K562 (cell line): Measurements from ENCODE around the gene ZFPM1. TPM values are rescaled to one million over a fixed set of nuclear protein-coding genes. Genes with fewer than 3 reads are reported as not detected.

Experiments
- CHD1 ChIP-seq: fragments of 200-600 bp; sonication (generic); IDR thresholded peaks from one replicate; pipeline ENCODE4 v1.6.1; 2012; ENCODE audit warnings: mild to moderate bottlenecking, moderate library complexity, low read length, inconsistent platforms
- GTF2E2 ChIP-seq: fragments of 200-800 bp; sonication (Bioruptor generic); IDR thresholded peaks from 2 replicates; pipeline ENCODE4 v1.6.1; 2016; ENCODE audit warnings: missing genetic modification characterization, missing compliant biosample characterization
- KDM2B ChIP-seq: fragments of 250-450 bp; sonication (Bioruptor Pico); IDR thresholded peaks from 2 replicates; pipeline ENCODE4 v1.8.0; 2021; ENCODE audit warnings: mild to moderate bottlenecking, moderate library complexity
- KDM5B ChIP-seq: fragments of 200-600 bp; sonication (generic); IDR thresholded peaks from 2 replicates; pipeline ENCODE4 v1.6.1; 2012; ENCODE audit warnings: low read depth, mild to moderate bottlenecking, moderate library complexity, low read length, control low read depth, inconsistent platforms; ENCODE audit not compliant: insufficient replicate concordance
- NR2C2 ChIP-seq, 2 experiments: fragments of 200-800 bp in 1 of 2; sonication (Bioruptor generic) in 1 of 2; sonication (generic) in 1 of 2; formaldehyde crosslinking in 1 of 2; IDR thresholded peaks; 2 replicates each; pipeline versions ENCODE4 v1.6.1 to v1.8.0; 2016 to 2022; ENCODE audit warnings: mild to moderate bottlenecking in 1 of 2, missing compliant biosample characterization in 1 of 2, missing genetic modification characterization in 1 of 2, missing genetic modification reagents in 1 of 2
- PKNOX1 ChIP-seq: fragments of 450-650 bp; IDR thresholded peaks from 2 replicates; pipeline ENCODE4 v1.6.1; 2016
- RBBP5 ChIP-seq: fragments of 200-600 bp; sonication (generic); IDR thresholded peaks from 2 replicates; pipeline ENCODE4 v1.6.1; 2012; ENCODE audit warnings: borderline replicate concordance, mild to moderate bottlenecking, low read length, control low read depth, inconsistent platforms; ENCODE audit not compliant: insufficient read depth, poor library complexity, severe bottlenecking
- RBFOX2 ChIP-seq: fragments of 200-400 bp; formaldehyde crosslinking; IDR thresholded peaks from 2 replicates; pipeline ENCODE4 v1.6.1; 2017; ENCODE audit warnings: low read depth, mild to moderate bottlenecking, low read length, moderate library complexity
- SAP30 ChIP-seq: fragments of 200-600 bp; sonication (generic); IDR thresholded peaks from 2 replicates; pipeline ENCODE4 v1.6.1; 2012; ENCODE audit warnings: borderline replicate concordance, low read depth, mild to moderate bottlenecking, moderate library complexity, low read length, control low read depth, inconsistent platforms; ENCODE audit not compliant: insufficient read depth, poor library complexity, severe bottlenecking
- TFAP4 ChIP-seq: sonication (generic); formaldehyde crosslinking; IDR thresholded peaks from 2 replicates; pipeline ENCODE4 v1.8.0; 2022; ENCODE audit warnings: missing genetic modification reagents, mild to moderate bottlenecking, moderate library complexity, borderline replicate concordance
- UBTF ChIP-seq, 2 experiments: IDR thresholded peaks; 2 replicates each; pipeline ENCODE4 v1.6.1; 2012; ENCODE audit warnings: improper control_type of control experiment in 2 of 2, low read depth in 2 of 2, low read length in 2 of 2, borderline replicate concordance in 1 of 2
- ZBTB7A ChIP-seq: IDR thresholded peaks from 2 replicates; pipeline ENCODE4 v1.6.1; 2011; ENCODE audit warnings: low read depth, mild to moderate bottlenecking, low read length, moderate library complexity, borderline replicate concordance; ENCODE audit not compliant: control insufficient read depth
- ZNF184 ChIP-seq: sonication (generic); formaldehyde crosslinking; IDR thresholded peaks from 2 replicates; pipeline ENCODE4 v1.5.0; 2020; ENCODE audit warnings: missing genetic modification reagents
- ZNF395 ChIP-seq: fragments of 200-800 bp; sonication (Bioruptor generic); IDR thresholded peaks from 2 replicates; pipeline ENCODE4 v1.6.1; 2017; ENCODE audit warnings: missing genetic modification characterization, missing compliant biosample characterization
- ZNF592 ChIP-seq: fragments of 450-650 bp; IDR thresholded peaks from 2 replicates; pipeline ENCODE4 v1.6.1; 2017; ENCODE audit warnings: antibody characterized with exemption, mild to moderate bottlenecking
- polyA plus RNA-seq, 8 experiments: library from polyadenylated mRNA; depleted of rRNA in 4 of 8; stranded (reverse) in 5 of 8; unstranded in 3 of 8; fragments of >200 nt; fragmentation: Nextera tagmentation in 2 of 8; fragmentation: Illumina TruSeq in 1 of 8; extraction: Ambion mirVana in 2 of 8; extraction: Trizol in 1 of 8; gene quantifications; 2 replicates each; pipeline versions ENCODE4 v1.2.1 to v1.2.3, GENCODE V29; 2011 to 2014; ENCODE audit warnings: inconsistent platforms in 1 of 8, missing spikeins in 1 of 8
- total RNA-seq, 7 experiments: library from RNA; depleted of rRNA in 6 of 7; stranded (reverse); fragments of >200 nt in 6 of 7; fragmentation: Illumina TruSeq in 2 of 7; extraction: Trizol in 2 of 7; gene quantifications; 2 replicates each; pipeline versions ENCODE4 v1.2.1 to v1.2.3, GENCODE V29; 2011 to 2021; ENCODE audit warnings: low replicate concordance in 1 of 7

The ZFPM1 gene
- total and polyA plus RNA-seq, 9 of the 15 experiments (the other 6 are each of a cell fraction or from before 2014, with no cell fraction given) = 0.03 to 35.9 (median 1.4) TPM

GRCh38 chr16:88454523-88454947 lies 1.5 kb downstream of the ZFPM1 start (continued):
- 0 out of 2 replicates have a peak, but pooled peaks have one; percentile 14 for TF ChIP-seq PKNOX1
- no peak for TF ChIP-seq NR2C2 (CRISPR knock-in tag; IDR thresholded peaks at IDR 0.05)
- no peak for TF ChIP-seq NR2C2 (tag; IDR thresholded peaks at IDR 0.05)
- peak; percentile 13 for TF ChIP-seq KDM5B
- TF ChIP-seq KDM2B (CRISPR knock-in tag) = 0 out of 2 replicates have a peak, but pooled peaks have one; percentile 88
- peak; percentile 0 for TF ChIP-seq SAP30
- 0 out of 2 replicates have a peak, but pooled peaks have one; percentile 32 for TF ChIP-seq ZNF592
- TF ChIP-seq RBFOX2 = peak; percentile 62
- TF ChIP-seq ZBTB7A = 0 out of 2 replicates have a peak, but pooled peaks have one; percentile 19
- peak; percentile 53 for TF ChIP-seq RBBP5
- TF ChIP-seq ZNF395 (CRISPR knock-in tag) = 0 out of 2 replicates have a peak, but pooled peaks have one; percentile 14
- no peak for TF ChIP-seq CHD1
- peak in 1 of 2 experiments; percentile 36; a peak in 1 of 4 replicates for TF ChIP-seq UBTF (IDR thresholded peaks at IDR 0.05; ENCODE audit: borderline replicate concordance in 1 of 2, low read depth in 2 of 2, low read length in 2 of 2)
- 0 out of 2 replicates have a peak, but pooled peaks have one; percentile 19 for TF ChIP-seq GTF2E2 (tag)
- no peak for TF ChIP-seq ZNF184
- TF ChIP-seq TFAP4 (CRISPR knock-in tag) = 0 out of 2 replicates have a peak, but pooled peaks have one; percentile 22
